Ovary (tissue), 1 donor: ENCODE measurements around the gene RBMS1.

Experiments used
- EP300 ChIP-seq: sonication (generic); formaldehyde crosslinking; IDR thresholded peaks from one replicate; pipeline ENCODE4 v1.6.1; 2017; ENCODE audit warnings: antibody characterized with exemption
- POLR2A ChIP-seq: fragments of 450-650 bp; IDR thresholded peaks from one replicate; pipeline ENCODE4 v1.6.1; 2017; ENCODE audit warnings: antibody characterized with exemption, mild to moderate bottlenecking, moderate library complexity

DNA sequence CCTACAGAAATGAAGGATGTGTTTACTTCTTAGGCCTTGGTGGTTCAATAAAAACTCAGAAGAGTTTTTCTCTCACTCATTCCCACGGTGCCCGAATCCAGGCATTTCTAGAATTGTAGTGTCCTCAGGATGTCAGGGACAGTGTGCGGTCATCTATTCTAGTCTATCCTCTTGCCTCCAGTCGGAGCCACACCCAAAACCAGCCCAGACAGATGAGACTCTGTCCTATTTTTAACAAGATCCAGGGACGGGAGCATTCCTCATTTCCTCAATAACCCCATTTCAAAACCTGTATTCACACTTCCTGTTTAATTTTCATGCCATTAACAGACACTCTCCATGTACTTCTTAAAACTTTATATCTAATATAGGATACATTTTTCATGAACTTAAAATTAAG is 11.6 kb upstream of the RBMS1 start:
- TF ChIP-seq EP300 (no peak), POLR2A (no peak)
